ENCODE results near the gene RAB37. TPM values are rescaled to one million over a fixed set of nuclear protein-coding genes. Genes with fewer than 3 reads are reported as not detected.

RAB37 gene
- total and polyA plus RNA-seq, 2 of the 13 experiments (the other 11 are each of a cell fraction or from before 2014, with no cell fraction given) = 0.91 to 3.7 TPM

- TF ChIP-seq, protein P1, sequence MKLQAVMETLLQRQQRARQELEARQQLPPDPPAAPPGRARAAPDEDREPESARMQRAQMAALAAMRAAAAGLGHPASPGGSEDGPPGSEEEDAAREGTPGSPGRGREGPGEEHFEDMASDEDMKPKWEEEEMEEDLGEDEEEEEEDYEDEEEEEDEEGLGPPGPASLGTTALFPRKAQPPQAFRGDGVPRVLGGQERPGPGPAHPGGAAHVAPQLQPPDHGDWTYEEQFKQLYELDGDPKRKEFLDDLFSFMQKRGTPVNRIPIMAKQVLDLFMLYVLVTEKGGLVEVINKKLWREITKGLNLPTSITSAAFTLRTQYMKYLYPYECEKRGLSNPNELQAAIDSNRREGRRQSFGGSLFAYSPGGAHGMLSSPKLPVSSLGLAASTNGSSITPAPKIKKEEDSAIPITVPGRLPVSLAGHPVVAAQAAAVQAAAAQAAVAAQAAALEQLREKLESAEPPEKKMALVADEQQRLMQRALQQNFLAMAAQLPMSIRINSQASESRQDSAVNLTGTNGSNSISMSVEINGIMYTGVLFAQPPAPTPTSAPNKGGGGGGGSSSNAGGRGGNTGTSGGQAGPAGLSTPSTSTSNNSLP (IDR thresholded peaks at IDR 0.05; ENCODE audit: low read depth, low read length) = no peak
- 0 out of 2 replicates have a peak, but pooled peaks have one; percentile 27 for TF ChIP-seq HINFP (CRISPR knock-in tag; IDR thresholded peaks at IDR 0.05; ENCODE audit: low read depth)
- TF ChIP-seq NR0B2 (CRISPR knock-in tag; IDR thresholded peaks at IDR 0.05) = no peak
- peak; percentile 65; the same call in 1 of the 2 replicates for TF ChIP-seq ZNF614 (CRISPR knock-in tag; IDR thresholded peaks at IDR 0.05; ENCODE audit: borderline replicate concordance)
- no peak for TF ChIP-seq ZNF780A (CRISPR knock-in tag; IDR thresholded peaks at IDR 0.05)
- no peak for TF ChIP-seq ATAD3A (CRISPR knock-in tag; IDR thresholded peaks at IDR 0.05)
- TF ChIP-seq, protein P2, sequence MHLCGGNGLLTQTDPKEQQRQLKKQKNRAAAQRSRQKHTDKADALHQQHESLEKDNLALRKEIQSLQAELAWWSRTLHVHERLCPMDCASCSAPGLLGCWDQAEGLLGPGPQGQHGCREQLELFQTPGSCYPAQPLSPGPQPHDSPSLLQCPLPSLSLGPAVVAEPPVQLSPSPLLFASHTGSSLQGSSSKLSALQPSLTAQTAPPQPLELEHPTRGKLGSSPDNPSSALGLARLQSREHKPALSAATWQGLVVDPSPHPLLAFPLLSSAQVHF (CRISPR knock-in tag; IDR thresholded peaks at IDR 0.05) = no peak
- TF ChIP-seq ETV6 (CRISPR knock-in tag; conservative IDR thresholded peaks at IDR 0.05) = no peak
- no peak; the same call in 1 of the 2 replicates for TF ChIP-seq DR1 (CRISPR knock-in tag; IDR thresholded peaks at IDR 0.05)
- TF ChIP-seq NR2F6 (IDR thresholded peaks at IDR 0.05) = peak; percentile 14; the same call in 1 of the 2 replicates
- TF ChIP-seq NR2F6 (CRISPR knock-in tag; IDR thresholded peaks at IDR 0.05) = peak; percentile 37; the same call in 1 of the 2 replicates
- no peak for TF ChIP-seq ZFP91 (CRISPR knock-in tag; IDR thresholded peaks at IDR 0.05; ENCODE audit: borderline replicate concordance)
- no peak for TF ChIP-seq ZNF720 (CRISPR knock-in tag; IDR thresholded peaks at IDR 0.05)
- 0 out of 2 replicates have a peak, but pooled peaks have one; percentile 8 for TF ChIP-seq ZBTB33 (CRISPR knock-in tag; IDR thresholded peaks at IDR 0.05)
- TF ChIP-seq ZNF329 (CRISPR knock-in tag; IDR thresholded peaks at IDR 0.05; ENCODE audit: low read depth) = no peak
- no peak for TF ChIP-seq TOE1 (CRISPR knock-in tag; IDR thresholded peaks at IDR 0.05)
- no peak for TF ChIP-seq LCORL (IDR thresholded peaks at IDR 0.05)
- peak; percentile 4 for TF ChIP-seq LCORL (CRISPR knock-in tag; IDR thresholded peaks at IDR 0.05)
- TF ChIP-seq BORCS8-MEF2B (CRISPR knock-in tag; IDR thresholded peaks at IDR 0.05) = 0 out of 2 replicates have a peak, but pooled peaks have one; percentile 60
- TF ChIP-seq ZNF746 (CRISPR knock-in tag; IDR thresholded peaks at IDR 0.05) = 0 out of 2 replicates have a peak, but pooled peaks have one; percentile 47
Observed at GRCh38 chr17:74760404-74761105, 23.5 kb downstream of the RAB37 start (continued).

All from HepG2 (cell line).